HepG2 (cell line): ENCODE results near the gene SLC25A45. TPM values are rescaled to one million over a fixed set of nuclear protein-coding genes. Genes with fewer than 3 reads are reported as not detected.

Experiments
- FOXO4 ChIP-seq: sonication (generic); formaldehyde crosslinking; conservative IDR thresholded peaks from 2 replicates; pipeline ENCODE4 v1.8.1; 2023; ENCODE audit warnings: missing genetic modification reagents
- GABPB1 ChIP-seq: IDR thresholded peaks from 2 replicates; pipeline ENCODE4 v1.6.1; 2016; ENCODE audit warnings: mild to moderate bottlenecking, missing genetic modification reagents, moderate library complexity, missing compliant biosample characterization
- GPN1 ChIP-seq: sonication (generic); formaldehyde crosslinking; IDR thresholded peaks from 2 replicates; pipeline ENCODE4 v1.5.1; 2020; ENCODE audit warnings: missing genetic modification reagents, borderline replicate concordance
- GTF2F1 ChIP-seq: fragments of 150-350 bp; IDR thresholded peaks from 2 replicates; pipeline ENCODE4 v1.6.1; 2014; ENCODE audit warnings: low read length
- GZF1 ChIP-seq: sonication (generic); formaldehyde crosslinking; IDR thresholded peaks from 2 replicates; pipeline ENCODE4 v1.5.1; 2020; ENCODE audit warnings: mild to moderate bottlenecking, missing genetic modification reagents
- MAFK ChIP-seq, 2 experiments: IDR thresholded peaks in 1 of 2; conservative IDR thresholded peaks in 1 of 2; 2 replicates each; pipeline ENCODE4 v1.6.1; 2011; ENCODE audit warnings: improper control_type of control experiment in 2 of 2, low read length in 2 of 2
- NR0B2 ChIP-seq: sonication (generic); formaldehyde crosslinking; IDR thresholded peaks from 2 replicates; pipeline ENCODE4 v1.4.0; 2020; ENCODE audit warnings: mild to moderate bottlenecking, missing genetic modification reagents
- PAXIP1 ChIP-seq: sonication (generic); formaldehyde crosslinking; conservative IDR thresholded peaks from 2 replicates; pipeline ENCODE4 v1.4.0; 2020; ENCODE audit warnings: mild to moderate bottlenecking, missing genetic modification reagents, moderate library complexity
- POGZ ChIP-seq: sonication (generic); formaldehyde crosslinking; IDR thresholded peaks from 2 replicates; pipeline ENCODE4 v1.4.0; 2020; ENCODE audit warnings: mild to moderate bottlenecking, missing genetic modification reagents
- RFX1 ChIP-seq: fragments of 450-650 bp; IDR thresholded peaks from 2 replicates; pipeline ENCODE4 v1.6.1; 2017
- RXRA ChIP-seq: sonication (generic); formaldehyde crosslinking; IDR thresholded peaks from 2 replicates; pipeline ENCODE4 v1.5.1; 2020; ENCODE audit warnings: missing genetic modification reagents
- SAP130 ChIP-seq: IDR thresholded peaks from 2 replicates; pipeline ENCODE4 v1.6.1; 2016; ENCODE audit warnings: low read depth
- SP1 ChIP-seq, 2 experiments: fragments of 450-650 bp in 1 of 2; sonication (generic) in 1 of 2; formaldehyde crosslinking in 1 of 2; IDR thresholded peaks; 2 replicates each; pipeline versions ENCODE4 v1.4.0 to v1.6.1; 2016 to 2020; ENCODE audit warnings: missing genetic modification reagents in 1 of 2
- THAP8 ChIP-seq: sonication (generic); formaldehyde crosslinking; IDR thresholded peaks from 2 replicates; pipeline ENCODE4 v1.5.1; 2020; ENCODE audit warnings: missing genetic modification reagents, mild to moderate bottlenecking, borderline replicate concordance
- TP53 ChIP-seq: sonication (generic); formaldehyde crosslinking; conservative IDR thresholded peaks from 2 replicates; pipeline ENCODE4 v1.4.0; 2020; ENCODE audit warnings: missing genetic modification reagents
- ZNF607 ChIP-seq: sonication (generic); formaldehyde crosslinking; IDR thresholded peaks from 2 replicates; pipeline ENCODE4 v1.5.1; 2020; ENCODE audit warnings: missing genetic modification reagents, mild to moderate bottlenecking, borderline replicate concordance
- polyA plus RNA-seq, 8 experiments: library from polyadenylated mRNA; depleted of rRNA in 3 of 8; stranded (reverse) in 7 of 8; unstranded in 1 of 8; fragments of >200 nt; fragmentation: Illumina TruSeq in 4 of 8; extraction: Trizol in 4 of 8; gene quantifications; 2 replicates each; pipeline versions ENCODE4 v1.2.1 to v1.2.3, GENCODE V29; 2011 to 2016; ENCODE audit warnings: low read depth in 4 of 8, missing spikeins in 1 of 8, mixed read lengths in 1 of 8; ENCODE audit not compliant: insufficient read depth in 1 of 8
- total RNA-seq, 5 experiments: library from RNA; depleted of rRNA; stranded (reverse); fragments of >200 nt; fragmentation: Illumina TruSeq; extraction: Trizol; gene quantifications; 2 replicates each; pipeline ENCODE4 v1.2.3, GENCODE V29; 2016; ENCODE audit warnings: low read depth in 1 of 5
- TF ChIP-seq, protein P1 (sequence below): sonication (generic); formaldehyde crosslinking; IDR thresholded peaks from 2 replicates; pipeline ENCODE4 v1.5.0; 2020; ENCODE audit warnings: missing genetic modification reagents, mild to moderate bottlenecking, borderline replicate concordance
- TF ChIP-seq, protein P2 (sequence below): sonication (generic); formaldehyde crosslinking; IDR thresholded peaks from 2 replicates; pipeline ENCODE4 v1.8.1; 2023; ENCODE audit warnings: mild to moderate bottlenecking, moderate library complexity, missing genetic modification reagents

Gene SLC25A45
- total and polyA plus RNA-seq, 2 of the 13 experiments (the other 11 are each of a cell fraction or from before 2014, with no cell fraction given) = 1.2 to 3.4 TPM

GRCh38 chr11:65382033-65382803, at the start of gene SLC25A45 (continued):
- TF ChIP-seq FOXO4 (no peak), TP53 (0 out of 2 replicates have a peak, but pooled peaks have one; percentile 5), RXRA (CRISPR knock-in tag) (peak; percentile 96), ZNF607 (peak; percentile 48; the same call in 1 of the 2 replicates), GPN1 (CRISPR knock-in tag) (no peak), NR0B2 (CRISPR knock-in tag) (no peak), PAXIP1 (peak; percentile 89), GTF2F1 (no peak), THAP8 (CRISPR knock-in tag) (no peak; the same call in 1 of the 2 replicates), GABPB1 (CRISPR knock-in tag) (peak; percentile 88), SAP130 (CRISPR knock-in tag) (peak; percentile 92), GZF1 (CRISPR knock-in tag) (no peak), MAFK (conservative IDR thresholded peaks at IDR 0.05 in 1 of 2, IDR thresholded peaks at IDR 0.05 in 1 of 2; ENCODE audit: low read length in 2 of 2) (no peak), POGZ (peak; percentile 74), RFX1 (no peak), SP1 (IDR thresholded peaks at IDR 0.05) (no peak), SP1 (CRISPR knock-in tag; IDR thresholded peaks at IDR 0.05) (peak; percentile 73)
- TF ChIP-seq, protein P1, sequence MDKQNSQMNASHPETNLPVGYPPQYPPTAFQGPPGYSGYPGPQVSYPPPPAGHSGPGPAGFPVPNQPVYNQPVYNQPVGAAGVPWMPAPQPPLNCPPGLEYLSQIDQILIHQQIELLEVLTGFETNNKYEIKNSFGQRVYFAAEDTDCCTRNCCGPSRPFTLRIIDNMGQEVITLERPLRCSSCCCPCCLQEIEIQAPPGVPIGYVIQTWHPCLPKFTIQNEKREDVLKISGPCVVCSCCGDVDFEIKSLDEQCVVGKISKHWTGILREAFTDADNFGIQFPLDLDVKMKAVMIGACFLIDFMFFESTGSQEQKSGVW (CRISPR knock-in tag) = no peak
- TF ChIP-seq, protein P2, sequence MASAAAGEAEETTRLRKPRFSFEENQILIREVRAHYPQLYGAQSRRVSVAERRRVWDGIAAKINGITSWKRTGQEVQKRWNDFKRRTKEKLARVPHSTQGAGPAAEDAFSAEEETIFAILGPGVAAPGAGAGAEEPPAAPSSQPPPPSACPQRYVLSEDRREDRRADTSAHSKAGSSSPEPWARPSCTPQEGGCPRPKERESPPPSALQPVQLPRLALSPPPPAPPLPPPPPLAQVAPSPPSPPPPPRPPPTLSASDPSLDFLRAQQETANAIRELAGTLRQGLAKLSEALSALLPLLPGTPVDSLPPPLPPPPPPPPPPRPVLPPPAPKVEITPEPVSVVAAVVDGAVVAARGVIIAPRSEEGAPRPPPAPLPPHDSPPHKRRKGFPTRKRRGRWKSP (CRISPR knock-in tag) = peak; percentile 93
